NCI-H524 treated with DMSO at 0.1 percent for 48 hours (cell line): ENCODE measurements around the gene MT2A.

Experiments used
- DNase-seq: peaks from one replicate; lab custom pipeline; 2025; lab: John Stamatoyannopoulos, UW

Gene MT2A

DNA sequence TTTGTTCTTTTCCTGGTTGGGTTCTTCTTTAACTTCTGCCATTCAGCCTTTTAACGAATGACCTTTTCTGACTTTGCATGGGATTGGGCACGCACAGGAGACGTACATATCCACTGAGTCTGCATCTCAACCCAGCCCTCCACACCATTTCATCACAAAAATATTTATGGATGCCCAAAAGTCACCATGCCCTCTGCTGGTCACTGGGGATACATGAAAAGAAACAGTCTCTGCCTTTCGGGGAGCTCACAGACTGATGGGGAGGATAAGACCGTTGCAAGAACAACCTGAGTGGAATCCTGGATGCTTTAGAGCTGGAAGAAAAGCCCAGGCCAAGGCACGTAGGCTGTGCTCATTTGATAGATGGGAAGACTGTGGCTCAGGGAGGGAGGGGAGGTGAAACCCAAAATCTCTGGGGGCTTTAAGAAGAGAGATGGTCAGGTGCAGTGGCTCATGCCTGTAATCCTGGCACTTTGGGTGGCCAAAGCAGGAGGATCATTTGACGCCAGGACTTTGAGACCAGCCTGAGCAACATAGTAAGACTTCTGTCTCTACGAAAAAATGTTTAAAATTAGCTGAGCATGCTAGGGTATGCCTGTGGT, 7.9 kb upstream of the MT2A start:
- DNase-seq = no peak

DNA sequence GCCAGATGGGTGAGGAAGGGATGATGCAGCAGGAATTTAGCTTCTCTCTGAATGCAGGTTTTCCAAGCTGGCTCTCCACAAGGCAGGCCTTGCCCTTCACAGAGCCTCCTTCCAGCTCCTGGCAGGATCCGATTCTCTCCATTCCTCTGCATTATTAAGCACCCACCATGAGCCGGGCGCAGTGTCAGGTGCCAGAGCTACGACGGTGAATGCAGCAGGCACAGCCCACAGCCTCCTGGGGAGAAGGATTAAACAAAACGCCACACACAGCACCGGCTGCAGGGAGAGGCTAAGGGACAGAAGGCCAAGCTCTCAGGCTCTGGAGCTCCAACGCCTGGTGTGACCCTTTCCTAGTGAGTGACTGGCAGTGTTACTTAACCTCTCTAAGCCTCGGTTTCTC, 7.1 kb upstream of the MT2A start:
- DNase-seq = no peak

DNA sequence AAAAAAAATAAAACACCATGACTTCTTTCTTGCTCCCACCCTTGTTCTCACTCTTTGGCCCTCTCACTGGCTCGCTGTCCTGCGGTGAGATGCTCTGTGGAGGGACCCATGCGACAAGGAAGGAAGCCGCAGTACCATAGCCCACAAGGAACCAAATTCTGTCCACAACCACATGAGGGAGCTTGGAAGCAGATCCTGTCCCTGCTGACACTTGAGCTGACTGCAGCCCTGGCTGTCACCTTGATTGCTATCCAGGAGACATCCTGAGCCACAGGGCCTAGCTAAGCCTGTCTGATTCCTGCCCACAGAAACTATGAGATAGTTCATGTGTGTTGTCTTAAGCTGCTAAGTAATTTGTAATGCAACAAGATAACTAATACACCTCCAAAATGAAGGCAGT, 4.8 kb upstream of the MT2A start:
- no peak for DNase-seq

DNA sequence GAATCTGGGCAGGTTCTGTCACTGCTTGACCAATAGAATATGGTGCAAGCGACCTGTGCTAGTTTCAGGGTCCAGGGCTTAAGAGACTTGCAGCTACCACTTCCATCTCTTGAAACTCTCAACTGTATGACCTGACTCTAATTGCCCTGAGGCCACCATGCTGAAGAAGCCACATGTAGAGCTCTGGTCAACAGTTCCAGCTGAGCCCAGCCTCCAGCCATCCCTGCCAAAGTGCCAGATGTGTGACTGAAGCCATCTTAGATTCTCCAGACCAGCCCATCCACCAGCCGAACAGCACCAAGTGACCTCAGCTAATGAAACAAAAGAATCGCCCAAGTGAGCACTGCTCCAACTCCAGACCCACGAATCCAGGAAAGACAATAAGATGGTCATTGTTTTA, 3.4 kb upstream of the MT2A start:
- no peak for DNase-seq

DNA sequence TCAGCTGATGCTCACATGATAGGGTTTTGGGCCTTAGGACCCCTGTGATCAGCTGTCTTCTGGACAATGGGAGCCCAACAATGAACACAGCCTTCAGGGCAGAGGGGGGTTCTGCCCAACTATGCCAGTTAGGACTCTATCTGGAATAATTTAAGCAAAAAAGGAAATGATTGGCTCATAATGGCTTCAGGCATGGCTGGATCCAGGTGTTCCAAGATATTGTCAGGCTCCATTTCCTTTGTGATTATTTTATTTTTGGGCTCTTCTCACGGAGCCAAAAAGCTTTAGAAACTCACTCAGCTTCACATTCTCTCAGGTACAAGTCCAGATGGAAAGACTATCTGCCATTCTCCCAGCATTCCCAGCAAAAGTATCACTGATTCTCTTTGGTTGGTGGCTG, 2.9 kb upstream of the MT2A start:
- DNase-seq = no peak

DNA sequence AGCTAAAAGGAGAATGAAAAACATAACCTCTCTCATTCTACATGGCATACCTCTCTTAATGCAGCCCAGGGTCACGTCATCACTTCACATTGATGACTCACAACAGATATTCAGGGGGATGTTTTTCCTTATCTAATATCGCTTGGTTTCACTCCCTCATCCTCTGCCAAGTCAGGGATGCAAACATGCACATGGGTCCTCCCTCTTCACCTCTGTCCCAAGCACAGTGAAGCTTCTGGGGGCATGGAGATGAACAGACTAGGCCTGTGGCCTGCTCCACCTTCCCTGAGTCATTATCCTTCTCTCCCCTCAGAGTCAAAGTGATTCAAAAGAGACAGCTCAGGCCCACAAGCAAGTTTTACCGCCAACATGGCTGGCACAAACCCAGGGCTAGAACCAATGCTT, 2.3 kb upstream of the MT2A start:
- no peak for DNase-seq

- DNase-seq = no peak
Measured at GRCh38 chr16:56606476-56607108, 1.8 kb upstream of the MT2A start.

DNA sequence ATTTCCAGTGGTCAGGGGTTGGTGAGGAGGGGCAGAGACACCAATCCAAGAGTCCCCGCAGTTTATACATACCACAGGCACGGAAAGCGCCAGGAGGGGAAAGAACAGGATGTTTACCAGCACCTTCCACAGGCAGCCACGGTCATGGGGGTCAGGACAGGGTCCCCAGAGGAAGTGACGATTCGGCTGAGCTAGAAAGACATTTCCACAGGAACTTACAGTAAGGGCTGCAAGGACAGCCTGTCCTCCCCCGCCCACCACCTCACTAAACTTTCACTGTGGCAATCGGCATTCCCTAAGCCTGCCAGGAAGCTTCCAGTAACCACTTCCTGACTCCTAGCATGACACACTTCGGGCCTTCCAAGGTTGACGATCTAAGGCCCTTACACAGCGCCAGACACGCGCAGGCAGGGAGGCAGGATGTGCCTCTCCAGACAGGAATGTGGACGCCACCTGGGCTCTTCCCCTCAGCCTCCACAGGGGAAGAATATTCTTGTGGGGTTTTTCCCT, 1.2 kb upstream of the MT2A start:
- no peak for DNase-seq

- DNase-seq = no peak
Measured at GRCh38 chr16:56607675-56608042, 725 bp upstream of the MT2A start.

DNA sequence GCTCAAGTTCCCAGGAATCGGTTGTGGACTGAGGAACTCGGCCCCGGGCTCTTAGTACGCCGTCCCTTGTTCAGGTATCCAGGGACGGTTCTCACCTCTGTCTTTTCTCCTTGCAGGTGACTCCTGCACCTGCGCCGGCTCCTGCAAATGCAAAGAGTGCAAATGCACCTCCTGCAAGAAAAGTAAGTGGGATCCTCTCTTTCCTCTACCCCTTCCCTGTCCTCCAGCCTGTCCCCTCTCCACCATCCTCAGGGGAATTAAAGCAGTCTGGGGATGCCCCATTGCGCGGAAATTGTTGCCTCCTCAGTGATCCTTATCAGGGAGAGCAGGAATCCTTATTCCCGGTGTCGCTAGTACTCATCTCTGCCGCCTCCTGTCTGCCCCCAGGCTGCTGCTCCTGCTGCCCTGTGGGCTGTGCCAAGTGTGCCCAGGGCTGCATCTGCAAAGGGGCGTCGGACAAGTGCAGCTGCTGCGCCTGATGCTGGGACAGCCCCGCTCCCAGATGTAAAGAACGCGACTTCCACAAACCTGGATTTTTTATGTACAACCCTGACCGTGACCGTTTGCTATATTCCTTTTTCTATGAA, 585 bp downstream of the MT2A start:
- DNase-seq = peak; percentile 39

GRCh38 chr16:56609463-56609921, 1.1 kb downstream of the MT2A start:
- DNase-seq = no peak

DNA sequence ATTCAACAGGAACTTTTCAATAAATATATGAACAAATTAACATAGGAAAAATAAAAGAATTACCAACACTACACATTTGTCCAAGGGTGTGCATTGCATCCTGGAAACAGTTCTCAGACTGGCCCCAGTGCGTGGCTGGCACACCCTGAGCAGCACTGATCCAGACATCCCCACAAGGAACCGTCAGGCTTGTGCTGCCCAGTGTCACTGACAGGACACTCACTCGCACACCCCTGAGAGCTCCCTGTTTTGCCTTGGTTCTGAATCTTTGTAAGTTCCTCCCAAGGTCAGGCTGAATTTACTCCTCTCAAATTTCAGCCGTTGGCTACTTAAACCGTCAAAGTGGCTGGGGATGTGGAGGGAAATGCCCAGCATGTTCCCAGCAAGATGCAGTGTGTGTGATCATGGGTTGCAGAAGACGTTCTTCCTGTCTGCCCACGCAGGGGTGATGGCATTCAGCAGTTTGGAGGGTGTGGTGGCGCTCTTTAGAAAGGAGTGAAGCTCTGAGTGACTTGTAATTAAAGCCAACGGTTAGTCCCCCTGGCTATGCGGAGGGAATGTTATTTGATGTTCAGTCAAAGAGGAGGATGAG, 1.7 kb downstream of the MT2A start:
- no peak for DNase-seq

- DNase-seq = no peak
Measured at GRCh38 chr16:56610609-56611111, 2.3 kb downstream of the MT2A start.

DNA sequence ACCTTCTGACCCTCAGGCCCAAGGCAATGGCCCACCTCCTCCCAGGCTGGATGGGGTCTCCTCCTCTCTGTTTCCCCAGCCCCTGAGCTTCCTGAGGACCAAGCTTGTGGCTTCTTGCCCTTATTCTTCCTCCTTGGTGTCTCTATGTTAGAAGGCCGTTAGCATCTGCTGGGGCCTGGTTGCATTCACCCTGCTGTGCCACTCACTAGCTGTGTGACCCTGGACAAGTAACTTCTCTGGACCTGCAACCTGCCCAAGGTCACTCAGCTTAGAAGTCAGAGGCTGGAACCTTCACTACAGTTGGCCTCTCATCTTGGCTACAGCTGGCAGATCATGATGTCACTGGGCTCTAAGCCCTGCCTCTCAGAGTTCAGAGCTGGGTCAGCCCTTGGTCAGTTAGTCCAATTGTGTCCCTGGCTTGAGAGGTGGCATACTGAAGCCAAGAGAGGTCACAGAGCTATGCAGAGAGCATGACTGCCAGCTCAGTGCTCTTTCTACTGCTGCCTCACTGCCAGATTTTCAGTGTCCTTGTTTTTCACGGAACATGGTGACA, 3.0 kb downstream of the MT2A start:
- DNase-seq = no peak

GRCh38 chr16:56613706-56614105, 5.3 kb downstream of the MT2A start:
- DNase-seq = no peak

DNA sequence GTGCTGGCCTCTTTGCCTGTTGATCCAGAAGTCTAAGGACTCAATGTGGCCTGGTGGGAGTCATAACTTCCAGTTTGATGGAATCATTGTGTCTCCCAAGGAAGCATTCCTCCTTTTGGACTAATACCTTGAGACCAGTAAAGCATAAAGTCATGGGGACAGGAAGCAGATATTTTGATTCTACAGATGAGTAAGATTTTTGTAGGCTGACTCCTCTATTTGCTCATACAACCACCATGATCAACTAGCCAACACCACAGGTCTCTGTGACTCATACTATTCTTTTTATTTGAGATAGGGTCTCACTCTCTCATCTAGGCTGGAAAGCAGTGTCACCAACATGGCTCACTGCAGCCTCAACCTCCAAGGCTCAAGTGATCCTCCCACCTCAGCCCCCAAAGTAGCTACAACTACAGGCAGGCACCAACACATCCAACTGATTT, 6.2 kb downstream of the MT2A start:
- DNase-seq = no peak

DNA sequence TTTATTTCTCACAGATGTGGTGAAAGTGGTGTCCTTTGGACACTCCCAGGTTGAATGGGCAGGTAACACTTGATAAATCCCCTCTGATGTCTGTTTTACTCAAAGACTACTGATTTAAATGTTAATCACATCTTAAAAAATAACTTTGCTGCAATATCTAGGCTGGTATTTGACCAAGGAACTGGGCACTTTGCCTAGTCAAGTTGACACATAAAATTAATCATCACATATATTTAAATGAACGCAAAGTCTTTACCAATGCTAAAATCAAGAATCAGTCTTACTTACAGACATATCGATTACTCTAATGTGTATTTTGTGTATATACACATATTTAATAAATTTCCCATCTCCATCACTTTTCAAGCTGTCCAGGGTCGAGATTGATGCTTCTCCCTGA, 7.0 kb downstream of the MT2A start:
- DNase-seq = no peak

DNA sequence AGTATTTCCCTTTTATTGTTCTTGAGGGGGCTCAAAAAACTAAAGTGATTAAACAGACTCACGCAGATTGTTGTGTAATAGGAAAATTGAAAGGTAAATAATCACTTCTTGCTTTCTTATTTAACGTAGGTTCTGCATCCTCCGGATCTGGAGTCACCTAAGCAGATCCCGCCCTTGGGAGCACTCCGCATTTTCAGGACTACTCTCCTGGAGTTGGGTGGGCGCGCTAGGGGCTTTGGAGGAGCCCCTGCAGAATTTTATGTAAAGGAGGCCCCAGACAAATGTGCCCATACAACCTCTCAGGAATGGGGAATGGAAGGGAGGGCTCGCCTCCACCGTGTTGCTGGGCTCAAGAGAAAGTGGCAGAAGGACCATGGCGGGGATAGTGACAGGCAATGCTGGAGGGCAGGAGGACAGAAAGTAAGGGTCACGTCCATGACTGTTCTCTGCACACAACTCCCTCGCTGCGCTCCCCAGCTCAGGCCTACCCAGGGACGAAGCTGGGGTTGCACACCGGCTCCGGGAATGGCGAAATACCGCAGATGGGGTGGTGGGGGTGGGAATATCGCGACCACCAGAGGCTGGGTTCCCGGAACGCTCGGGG, 8.3 kb downstream of the MT2A start:
- no peak for DNase-seq

DNA sequence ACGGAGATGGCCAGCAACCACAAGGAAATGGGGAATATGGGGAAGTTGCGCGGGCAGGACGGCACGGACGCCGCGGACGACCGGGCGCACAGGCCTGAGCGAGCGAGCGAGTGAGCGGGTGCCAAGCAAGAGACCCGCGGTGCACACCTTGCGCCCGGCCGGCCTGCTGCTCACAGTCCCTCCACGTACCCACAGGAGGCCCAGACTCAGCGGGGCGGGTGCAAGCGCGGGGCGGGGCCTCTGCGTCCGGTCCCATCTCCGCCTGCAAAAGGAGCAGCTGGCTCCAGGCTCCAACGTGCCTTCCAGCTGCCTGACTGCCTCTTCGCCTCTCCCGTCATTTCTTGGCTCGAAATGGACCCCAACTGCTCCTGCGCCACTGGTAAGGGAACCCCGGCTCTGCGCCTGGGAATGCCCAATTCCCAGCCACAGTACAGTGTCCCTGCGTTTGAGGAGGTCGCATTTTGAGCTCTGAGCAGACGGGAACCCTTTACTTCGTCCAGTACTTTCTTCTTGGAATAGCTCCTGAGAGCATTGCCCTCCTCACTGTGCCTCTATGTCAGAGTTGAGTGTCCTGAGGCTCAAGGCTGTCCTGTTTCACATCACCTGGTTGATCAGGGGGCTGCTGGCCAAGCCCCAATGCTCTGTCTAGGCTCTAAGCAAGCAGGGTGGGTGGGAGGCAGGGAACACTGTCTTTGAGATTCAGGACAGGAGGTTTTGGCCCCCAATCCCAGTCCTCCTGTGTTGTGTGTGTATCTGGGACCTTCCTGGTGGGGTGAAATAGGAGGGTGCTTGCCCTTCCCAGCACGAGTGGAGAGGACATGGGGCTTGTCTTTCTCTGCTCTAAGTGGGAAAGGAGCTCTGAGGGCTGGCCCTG, 9.1 kb downstream of the MT2A start:
- DNase-seq = no peak

DNA sequence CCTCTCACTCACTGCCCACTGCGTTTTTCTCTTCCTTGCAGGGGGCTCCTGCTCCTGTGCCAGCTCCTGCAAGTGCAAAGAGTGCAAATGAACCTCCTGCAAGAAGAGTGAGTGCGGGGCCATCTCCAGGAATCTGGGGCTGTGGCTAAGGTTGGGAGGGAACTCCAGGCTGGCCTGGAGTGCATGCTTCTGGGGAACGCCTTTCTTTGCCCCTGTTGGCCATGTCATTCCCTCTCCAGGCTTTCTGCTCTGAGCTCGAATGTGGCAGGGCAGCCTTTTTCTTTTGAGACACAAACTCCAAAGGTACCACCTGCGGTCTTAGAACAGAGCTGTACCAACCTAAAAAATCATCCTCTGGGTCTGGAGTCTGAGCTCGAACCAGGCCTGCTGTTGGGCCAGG, 9.8 kb downstream of the MT2A start:
- DNase-seq = no peak

GRCh38 chr16:56620339-56620897, 12.0 kb downstream of the MT2A start:
- DNase-seq = no peak
